ENCODE data around the gene SERTAD2. TPM values are rescaled to one million over a fixed set of nuclear protein-coding genes. Genes with fewer than 3 reads are reported as not detected.
A peak's percentile ranks its signal among the peaks of the same experiment; 100 is the strongest.

SERTAD2 gene
- total RNA-seq, 4 donors from 2014 or later, result 15.9 to 18.8 (median 17.4) TPM

GRCh38 chr2:64650722-64651338, 2.9 kb downstream of the SERTAD2 start:
- H3K36me3 ChIP-seq, result no peaks in the 10 kb centered on the region
- peaks cover 0 to 75% (median 41%) of the 10 kb centered on the region in 4 donors for H3K4me1 ChIP-seq
- 67 to 71% methylated on average over 5 of the region's 5 CpGs for WGBS, 2 donors
- TF ChIP-seq CTCF (IDR thresholded peaks at IDR 0.05), result no peak
- TF ChIP-seq POLR2A (IDR thresholded peaks at IDR 0.05), result no peak
- no peak for TF ChIP-seq EP300 (IDR thresholded peaks at IDR 0.05)
- no peak for DNase-seq (ENCODE audit: low spot score in 2 of 2)
- H3K4me3 ChIP-seq, result no peak overlapping the region
- H3K27ac ChIP-seq, result peak overlapping the region in 2 of 4 donors; percentile 74 to 100
- no peaks in the 10 kb centered on the region for H3K9me3 ChIP-seq
- no peaks in the 10 kb centered on the region for H3K27me3 ChIP-seq

GRCh38 chr2:64650296-64650695, 3.4 kb downstream of the SERTAD2 start:
- 35 to 50% methylated on average over 5 of the region's 5 CpGs for WGBS, 2 donors
- peaks cover 0 to 76% (median 43%) of the 10 kb centered on the region in 4 donors for H3K4me1 ChIP-seq

GRCh38 chr2:64649626-64650025, 4.1 kb downstream of the SERTAD2 start:
- Histone ChIP-seq H3K36me3 (no peaks in the 10 kb centered on the region), H3K4me3 (no peak overlapping the region), H3K27me3 (no peaks in the 10 kb centered on the region), H3K4me1 (peaks cover 0 to 70% (median 39%) of the 10 kb centered on the region in 4 donors), H3K27ac (peak overlapping the region in 3 of 4 donors; percentile 21 to 100 (median 74)), H3K9me3 (no peaks in the 10 kb centered on the region)
- TF ChIP-seq CTCF (IDR thresholded peaks at IDR 0.05), result no peak
- TF ChIP-seq POLR2A (IDR thresholded peaks at IDR 0.05), result no peak
- TF ChIP-seq EP300 (IDR thresholded peaks at IDR 0.05), result no peak
- DNase-seq (ENCODE audit: low spot score in 2 of 2), result no peak
- WGBS, 2 donors, result 36 to 43% methylated on average over 5 of the region's 5 CpGs

More at GRCh38 chr2:64650296-64650695, 3.4 kb downstream of the SERTAD2 start:
- TF ChIP-seq EP300 (IDR thresholded peaks at IDR 0.05) (peak in 1 of 2 donors; percentile 11), POLR2A (IDR thresholded peaks at IDR 0.05) (no peak), CTCF (IDR thresholded peaks at IDR 0.05) (no peak)
- Histone ChIP-seq H3K27me3 (no peaks in the 10 kb centered on the region), H3K4me3 (no peak overlapping the region), H3K9me3 (no peaks in the 10 kb centered on the region), H3K27ac (peak overlapping the region in 2 of 4 donors; percentile 74 to 100), H3K36me3 (no peaks in the 10 kb centered on the region)
- no peak for DNase-seq (ENCODE audit: low spot score in 2 of 2)

- no peak for DNase-seq (ENCODE audit: low spot score in 2 of 2)
- H3K4me1 ChIP-seq, result peaks cover 0 to 75% (median 41%) of the 10 kb centered on the region in 4 donors
- H3K4me3 ChIP-seq, result no peak overlapping the region
- 68 to 77% methylated on average over 6 of the region's 6 CpGs for WGBS, 2 donors
- no peaks in the 10 kb centered on the region for H3K9me3 ChIP-seq
- peak overlapping the region in 3 of 4 donors; percentile 21 to 100 (median 74) for H3K27ac ChIP-seq
- no peaks in the 10 kb centered on the region for H3K27me3 ChIP-seq
- H3K36me3 ChIP-seq, result no peaks in the 10 kb centered on the region
- no peak for TF ChIP-seq CTCF (IDR thresholded peaks at IDR 0.05)
- no peak for TF ChIP-seq EP300 (IDR thresholded peaks at IDR 0.05)
- no peak for TF ChIP-seq POLR2A (IDR thresholded peaks at IDR 0.05)
Measured at GRCh38 chr2:64649013-64649484, 4.7 kb downstream of the SERTAD2 start.
